HCT116 (cell line): ENCODE results near the gene NET1. TPM values are rescaled to one million over a fixed set of nuclear protein-coding genes. Genes with fewer than 3 reads are reported as not detected.

ENCODE experiments used
- ATAC-seq: fragments of 200-7000 bp; cut with Tn5 transposase; 2 replicates; pipeline ENCODE4 v1.9.1; 2020; ENCODE audit warnings: mild to moderate bottlenecking, moderate library complexity
- BruUV-seq: library from RNA; stranded (reverse); fragments of 400-500 nt; replicated peaks from 2 replicates; lab custom pipeline; 2021; lab: Mats Ljungman, UMichigan
- CTCF ChIA-PET: fragments of 300-600 bp; sonication (Branson Sonifier 250); formaldehyde crosslinking; loops from one replicate; lab custom pipeline; 2021; ENCODE audit warnings: antibody characterized with exemption; lab: Charles Lee
- POLR2A ChIA-PET: fragments of 300-600, 350-600 bp; sonication (Branson Sonifier 250); formaldehyde crosslinking; loops from one replicate; lab custom pipeline; 2021; ENCODE audit warnings: antibody characterized with exemption; lab: Charles Lee
- RAD21 ChIA-PET, 2 experiments: fragments of 300-600 bp; sonication (Branson Sonifier 250); formaldehyde crosslinking; loops; one replicate each; lab custom pipeline; 2023; ENCODE audit warnings: low total read pairs in 2 of 2; ENCODE audit not compliant: uncharacterized antibody in 2 of 2, unreplicated experiment in 2 of 2, low non-redundant PET in 1 of 2; lab: Charles Lee
- DNase-seq: peaks from one replicate; pipeline ENCODE4 v3.0.0-alpha.2; 2010; ENCODE audit warnings: low read depth, low spot score
- H2AFZ ChIP-seq: fragments of 200-600 bp; shearing (Covaris generic), sonication (generic); 2 replicates; pipeline ENCODE4 v1.6.1; 2017; ENCODE audit warnings: low read depth, mixed run types, mixed read lengths, antibody characterized with exemption, low read length; ENCODE audit not compliant: poor library complexity, severe bottlenecking
- H3K27ac ChIP-seq: 2 replicates; pipeline ENCODE4 v1.5.1; 2012; ENCODE audit warnings: low read depth, low read length
- H3K27me3 ChIP-seq: fragments of 200-600 bp; sonication (generic); 2 replicates; pipeline ENCODE4 v1.6.1; 2016; ENCODE audit warnings: mixed run types, low read length, mixed read lengths; ENCODE audit not compliant: insufficient read depth
- H3K36me3 ChIP-seq, 2 experiments: fragments of 200-500 bp in 1 of 2; fragments of 200-600 bp in 1 of 2; sonication (Bioruptor generic) in 1 of 2; sonication (generic) in 1 of 2; 2 replicates each; pipeline versions ENCODE4 v1.5.1 to v1.6.1; 2014 to 2016; ENCODE audit warnings: low read length in 2 of 2, inconsistent platforms in 1 of 2, mixed read lengths in 1 of 2, mixed run types in 1 of 2; ENCODE audit not compliant: insufficient read depth in 2 of 2, control insufficient read depth in 1 of 2
- H3K4me1 ChIP-seq, 2 experiments: fragments of 200-600 bp in 1 of 2; sonication (generic) in 1 of 2; 2 replicates each; pipeline versions ENCODE4 v1.5.1 to v1.6.1; 2012 to 2017; ENCODE audit warnings: low read length in 2 of 2, inconsistent platforms in 1 of 2, mild to moderate bottlenecking in 1 of 2, mixed read lengths in 1 of 2, mixed run types in 1 of 2, moderate library complexity in 1 of 2; ENCODE audit not compliant: insufficient read depth in 2 of 2, control insufficient read depth in 1 of 2
- H3K4me2 ChIP-seq: fragments of 200-600 bp; sonication (generic); 2 replicates; pipeline ENCODE4 v1.6.1; 2017; ENCODE audit warnings: mixed run types, low read length, mixed read lengths
- H3K4me3 ChIP-seq, 2 experiments: fragments of 200-600 bp in 1 of 2; sonication (generic) in 1 of 2; replicated peaks in 1 of 2; 2 replicates each; pipeline ENCODE4 v1.5.1; 2011 to 2016; ENCODE audit warnings: low read length in 2 of 2, control low read depth in 1 of 2, low read depth in 1 of 2, mild to moderate bottlenecking in 1 of 2, mixed read lengths in 1 of 2, mixed run types in 1 of 2
- H3K79me2 ChIP-seq: fragments of 200-600 bp; sonication (generic); 2 replicates; pipeline ENCODE4 v1.6.1; 2017; ENCODE audit warnings: mild to moderate bottlenecking, mixed run types, low read length, moderate library complexity, mixed read lengths; ENCODE audit not compliant: insufficient read depth
- H3K9ac ChIP-seq: fragments of 200-600 bp; sonication (generic); 2 replicates; pipeline ENCODE4 v1.6.1; 2016; ENCODE audit warnings: low read length, mixed read lengths
- H3K9me2 ChIP-seq: fragments of 200-600 bp; sonication (generic), shearing (Covaris generic); 2 replicates; pipeline ENCODE4 v1.6.1; 2017; ENCODE audit warnings: mixed run types, mild to moderate bottlenecking, moderate library complexity; ENCODE audit not compliant: insufficient read depth
- H3K9me3 ChIP-seq, 2 experiments: fragments of 200-500 bp in 1 of 2; fragments of 200-600 bp in 1 of 2; sonication (Bioruptor generic) in 1 of 2; sonication (generic) in 1 of 2; 2 replicates each; pipeline ENCODE4 v1.6.1; 2014 to 2017; ENCODE audit warnings: low read length in 2 of 2, mixed read lengths in 2 of 2, inconsistent platforms in 1 of 2, low read depth in 1 of 2, mild to moderate bottlenecking in 1 of 2, mixed run types in 1 of 2, moderate library complexity in 1 of 2; ENCODE audit not compliant: control insufficient read depth in 1 of 2, insufficient read depth in 1 of 2
- H4K20me1 ChIP-seq: fragments of 200-600 bp; sonication (generic), shearing (Covaris generic); 2 replicates; pipeline ENCODE4 v1.6.1; 2017; ENCODE audit warnings: mixed run types, mild to moderate bottlenecking, moderate library complexity; ENCODE audit not compliant: insufficient read depth
- CBX3 ChIP-seq: IDR thresholded peaks from 2 replicates; pipeline ENCODE4 v1.6.1; 2012; ENCODE audit warnings: low read depth
- EGR1 ChIP-seq: IDR thresholded peaks from 2 replicates; pipeline ENCODE4 v1.6.1; 2012; ENCODE audit warnings: low read depth
- EZH2phosphoT487 ChIP-seq: fragments of 200-600 bp; IDR thresholded peaks from 2 replicates; pipeline ENCODE4 v1.6.1; 2018; ENCODE audit warnings: antibody characterized with exemption, borderline replicate concordance
- FOSL1 ChIP-seq: IDR thresholded peaks from 2 replicates; pipeline ENCODE4 v1.6.1; 2012; ENCODE audit warnings: low read depth
- JUND ChIP-seq: IDR thresholded peaks from 2 replicates; pipeline ENCODE4 v1.6.1; 2012
- POLR2A ChIP-seq: IDR thresholded peaks from 2 replicates; pipeline ENCODE4 v1.7.0; 2011; ENCODE audit warnings: borderline replicate concordance; ENCODE audit not compliant: insufficient read depth, insufficient read length; ENCODE audit errors: extremely low read depth
- POLR2AphosphoS5 ChIP-seq: IDR thresholded peaks from 2 replicates; pipeline ENCODE4 v1.6.1; 2011; ENCODE audit warnings: mild to moderate bottlenecking, low read depth, low read length, moderate library complexity
- SIN3A ChIP-seq: IDR thresholded peaks from 2 replicates; pipeline ENCODE4 v1.6.1; 2012; ENCODE audit warnings: low read depth
- TCF7L2 ChIP-seq: IDR thresholded peaks from 2 replicates; pipeline ENCODE4 v1.7.0; 2011; ENCODE audit warnings: borderline replicate concordance, inconsistent platforms; ENCODE audit not compliant: insufficient read depth, insufficient read length; ENCODE audit errors: extremely low read depth
- intact Hi-C: fragments of 100-400 bp; cut with micrococcal nuclease; formaldehyde crosslinking; loops from 2 replicates; pipeline ENCODE4 v1.10.0; 2022
- total RNA-seq: library from RNA; stranded (reverse); gene quantifications from one replicate; pipeline ENCODE4 v1.2.1, GENCODE V29; 2021; ENCODE audit not compliant: unreplicated experiment
- TF ChIP-seq, protein P1 (sequence below): IDR thresholded peaks from 2 replicates; pipeline ENCODE4 v1.6.1; 2011; ENCODE audit warnings: mild to moderate bottlenecking, low read length, moderate library complexity; ENCODE audit not compliant: insufficient replicate concordance; ENCODE audit errors: extremely low read depth
- TF ChIP-seq, protein P2 (sequence below): IDR thresholded peaks from 2 replicates; pipeline ENCODE4 v1.6.1; 2012
- TF ChIP-seq, protein P3 (sequence below), 3 experiments: fragments of 200-600 bp in 1 of 3; sonication (generic) in 1 of 3; IDR thresholded peaks in 2 of 3; conservative IDR thresholded peaks in 1 of 3; 2 replicates each; pipeline ENCODE4 v1.5.1; 2012 to 2017; ENCODE audit warnings: low read depth in 2 of 3, low read length in 2 of 3, antibody characterized with exemption in 1 of 3, borderline replicate concordance in 1 of 3, control low read depth in 1 of 3, mild to moderate bottlenecking in 1 of 3, mixed read lengths in 1 of 3, mixed run types in 1 of 3, moderate library complexity in 1 of 3; ENCODE audit not compliant: insufficient read depth in 1 of 3
- TF ChIP-seq, protein P4 (sequence below): IDR thresholded peaks from 2 replicates; pipeline ENCODE4 v1.6.1; 2012; ENCODE audit warnings: low read depth

NET1 gene
- total RNA-seq, 1 experiment from 2014 or later: 51.2 TPM

DNA sequence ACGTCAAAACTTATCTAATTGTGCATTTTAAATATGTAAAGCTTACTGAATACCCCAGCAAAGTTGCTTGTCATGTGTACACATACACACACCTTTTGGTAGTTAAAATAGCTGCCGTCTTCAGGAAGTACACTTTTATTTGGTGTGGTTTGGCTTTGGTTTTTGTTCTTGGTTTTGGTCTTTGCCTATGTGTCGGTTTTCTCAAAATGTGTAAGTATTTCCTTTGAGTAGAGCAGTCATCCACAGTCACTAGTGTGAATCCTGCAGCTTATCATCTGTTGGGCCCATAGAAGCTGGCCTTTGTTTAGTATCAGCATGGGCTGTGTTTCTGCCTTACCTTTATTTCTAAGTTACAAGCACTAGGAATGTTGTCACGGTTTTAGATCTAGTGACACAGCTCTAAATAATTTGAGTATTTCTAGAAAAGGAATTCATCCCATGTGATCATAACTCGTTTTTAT is 35.3 kb downstream of the NET1 start:
- Histone ChIP-seq H4K20me1 (no peaks in the 10 kb centered on the region), H3K27ac (no peak overlapping the region), H3K79me2 (peaks cover 87% of the 10 kb centered on the region), H3K4me2 (peak overlapping the region; percentile 75; the same call in 1 of the 2 replicates), H3K4me3 (no peak overlapping the region), H2AFZ (no peak overlapping the region)
- no TSS peak for BruUV-seq
- ChIA-PET CTCF (interaction anchor here (2.1 kb wide), 1 partner anchor 182 kb away, joined by 10 read pairs; no protein-coding TSS in a partner anchor), POLR2A (interaction anchor here (2.1 kb wide), 1 partner anchor 175 kb away, joined by 12 read pairs; no protein-coding TSS in a partner anchor), RAD21 (no interaction called here)
- TF ChIP-seq CBX3 (no peak), EGR1 (no peak), POLR2A (no peak), POLR2AphosphoS5 (no peak), TCF7L2 (no peak), JUND (no peak), FOSL1 (no peak), SIN3A (no peak), EZH2phosphoT487 (no peak)
- TF ChIP-seq, protein P1, sequence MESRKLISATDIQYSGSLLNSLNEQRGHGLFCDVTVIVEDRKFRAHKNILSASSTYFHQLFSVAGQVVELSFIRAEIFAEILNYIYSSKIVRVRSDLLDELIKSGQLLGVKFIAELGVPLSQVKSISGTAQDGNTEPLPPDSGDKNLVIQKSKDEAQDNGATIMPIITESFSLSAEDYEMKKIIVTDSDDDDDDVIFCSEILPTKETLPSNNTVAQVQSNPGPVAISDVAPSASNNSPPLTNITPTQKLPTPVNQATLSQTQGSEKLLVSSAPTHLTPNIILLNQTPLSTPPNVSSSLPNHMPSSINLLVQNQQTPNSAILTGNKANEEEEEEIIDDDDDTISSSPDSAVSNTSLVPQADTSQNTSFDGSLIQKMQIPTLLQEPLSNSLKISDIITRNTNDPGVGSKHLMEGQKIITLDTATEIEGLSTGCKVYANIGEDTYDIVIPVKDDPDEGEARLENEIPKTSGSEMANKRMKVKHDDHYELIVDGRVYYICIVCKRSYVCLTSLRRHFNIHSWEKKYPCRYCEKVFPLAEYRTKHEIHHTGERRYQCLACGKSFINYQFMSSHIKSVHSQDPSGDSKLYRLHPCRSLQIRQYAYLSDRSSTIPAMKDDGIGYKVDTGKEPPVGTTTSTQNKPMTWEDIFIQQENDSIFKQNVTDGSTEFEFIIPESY: no peak
- TF ChIP-seq, protein P2, sequence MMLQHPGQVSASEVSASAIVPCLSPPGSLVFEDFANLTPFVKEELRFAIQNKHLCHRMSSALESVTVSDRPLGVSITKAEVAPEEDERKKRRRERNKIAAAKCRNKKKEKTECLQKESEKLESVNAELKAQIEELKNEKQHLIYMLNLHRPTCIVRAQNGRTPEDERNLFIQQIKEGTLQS: no peak
- TF ChIP-seq, protein P3, sequence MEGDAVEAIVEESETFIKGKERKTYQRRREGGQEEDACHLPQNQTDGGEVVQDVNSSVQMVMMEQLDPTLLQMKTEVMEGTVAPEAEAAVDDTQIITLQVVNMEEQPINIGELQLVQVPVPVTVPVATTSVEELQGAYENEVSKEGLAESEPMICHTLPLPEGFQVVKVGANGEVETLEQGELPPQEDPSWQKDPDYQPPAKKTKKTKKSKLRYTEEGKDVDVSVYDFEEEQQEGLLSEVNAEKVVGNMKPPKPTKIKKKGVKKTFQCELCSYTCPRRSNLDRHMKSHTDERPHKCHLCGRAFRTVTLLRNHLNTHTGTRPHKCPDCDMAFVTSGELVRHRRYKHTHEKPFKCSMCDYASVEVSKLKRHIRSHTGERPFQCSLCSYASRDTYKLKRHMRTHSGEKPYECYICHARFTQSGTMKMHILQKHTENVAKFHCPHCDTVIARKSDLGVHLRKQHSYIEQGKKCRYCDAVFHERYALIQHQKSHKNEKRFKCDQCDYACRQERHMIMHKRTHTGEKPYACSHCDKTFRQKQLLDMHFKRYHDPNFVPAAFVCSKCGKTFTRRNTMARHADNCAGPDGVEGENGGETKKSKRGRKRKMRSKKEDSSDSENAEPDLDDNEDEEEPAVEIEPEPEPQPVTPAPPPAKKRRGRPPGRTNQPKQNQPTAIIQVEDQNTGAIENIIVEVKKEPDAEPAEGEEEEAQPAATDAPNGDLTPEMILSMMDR (IDR thresholded peaks at IDR 0.05 in 2 of 3, conservative IDR thresholded peaks at IDR 0.05 in 1 of 3; ENCODE audit: borderline replicate concordance in 1 of 3, insufficient read depth in 1 of 3, low read depth in 2 of 3, low read length in 2 of 3): no peak
- TF ChIP-seq, protein P4, sequence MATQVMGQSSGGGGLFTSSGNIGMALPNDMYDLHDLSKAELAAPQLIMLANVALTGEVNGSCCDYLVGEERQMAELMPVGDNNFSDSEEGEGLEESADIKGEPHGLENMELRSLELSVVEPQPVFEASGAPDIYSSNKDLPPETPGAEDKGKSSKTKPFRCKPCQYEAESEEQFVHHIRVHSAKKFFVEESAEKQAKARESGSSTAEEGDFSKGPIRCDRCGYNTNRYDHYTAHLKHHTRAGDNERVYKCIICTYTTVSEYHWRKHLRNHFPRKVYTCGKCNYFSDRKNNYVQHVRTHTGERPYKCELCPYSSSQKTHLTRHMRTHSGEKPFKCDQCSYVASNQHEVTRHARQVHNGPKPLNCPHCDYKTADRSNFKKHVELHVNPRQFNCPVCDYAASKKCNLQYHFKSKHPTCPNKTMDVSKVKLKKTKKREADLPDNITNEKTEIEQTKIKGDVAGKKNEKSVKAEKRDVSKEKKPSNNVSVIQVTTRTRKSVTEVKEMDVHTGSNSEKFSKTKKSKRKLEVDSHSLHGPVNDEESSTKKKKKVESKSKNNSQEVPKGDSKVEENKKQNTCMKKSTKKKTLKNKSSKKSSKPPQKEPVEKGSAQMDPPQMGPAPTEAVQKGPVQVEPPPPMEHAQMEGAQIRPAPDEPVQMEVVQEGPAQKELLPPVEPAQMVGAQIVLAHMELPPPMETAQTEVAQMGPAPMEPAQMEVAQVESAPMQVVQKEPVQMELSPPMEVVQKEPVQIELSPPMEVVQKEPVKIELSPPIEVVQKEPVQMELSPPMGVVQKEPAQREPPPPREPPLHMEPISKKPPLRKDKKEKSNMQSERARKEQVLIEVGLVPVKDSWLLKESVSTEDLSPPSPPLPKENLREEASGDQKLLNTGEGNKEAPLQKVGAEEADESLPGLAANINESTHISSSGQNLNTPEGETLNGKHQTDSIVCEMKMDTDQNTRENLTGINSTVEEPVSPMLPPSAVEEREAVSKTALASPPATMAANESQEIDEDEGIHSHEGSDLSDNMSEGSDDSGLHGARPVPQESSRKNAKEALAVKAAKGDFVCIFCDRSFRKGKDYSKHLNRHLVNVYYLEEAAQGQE: no peak
- TF ChIP-seq, all 23 proteins: peak for 0
- H3K36me3 ChIP-seq: peaks cover 5 to 6% of the 10 kb centered on the region in 2 experiments; a peak in 3 of 4 replicates
- intact Hi-C loops: loop anchor here (5.0 kb wide), 1 partner anchor 100 kb away; no protein-coding TSS in a partner anchor
- ATAC-seq (no peak), DNase-seq (no peak)
- no peak overlapping the region for H3K9ac ChIP-seq
- H3K27me3 ChIP-seq: no peaks in the 10 kb centered on the region
- peaks cover 10 to 29% of the 10 kb centered on the region in 2 experiments for H3K4me1 ChIP-seq
- H3K9me2 ChIP-seq: no peaks in the 10 kb centered on the region
- no peaks in the 10 kb centered on the region for H3K9me3 ChIP-seq
